ENCODE measurements around the gene ZNF236.

- TF ChIP-seq, protein P1, sequence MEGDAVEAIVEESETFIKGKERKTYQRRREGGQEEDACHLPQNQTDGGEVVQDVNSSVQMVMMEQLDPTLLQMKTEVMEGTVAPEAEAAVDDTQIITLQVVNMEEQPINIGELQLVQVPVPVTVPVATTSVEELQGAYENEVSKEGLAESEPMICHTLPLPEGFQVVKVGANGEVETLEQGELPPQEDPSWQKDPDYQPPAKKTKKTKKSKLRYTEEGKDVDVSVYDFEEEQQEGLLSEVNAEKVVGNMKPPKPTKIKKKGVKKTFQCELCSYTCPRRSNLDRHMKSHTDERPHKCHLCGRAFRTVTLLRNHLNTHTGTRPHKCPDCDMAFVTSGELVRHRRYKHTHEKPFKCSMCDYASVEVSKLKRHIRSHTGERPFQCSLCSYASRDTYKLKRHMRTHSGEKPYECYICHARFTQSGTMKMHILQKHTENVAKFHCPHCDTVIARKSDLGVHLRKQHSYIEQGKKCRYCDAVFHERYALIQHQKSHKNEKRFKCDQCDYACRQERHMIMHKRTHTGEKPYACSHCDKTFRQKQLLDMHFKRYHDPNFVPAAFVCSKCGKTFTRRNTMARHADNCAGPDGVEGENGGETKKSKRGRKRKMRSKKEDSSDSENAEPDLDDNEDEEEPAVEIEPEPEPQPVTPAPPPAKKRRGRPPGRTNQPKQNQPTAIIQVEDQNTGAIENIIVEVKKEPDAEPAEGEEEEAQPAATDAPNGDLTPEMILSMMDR (IDR thresholded peaks at IDR 0.05; ENCODE audit: insufficient read depth, low read length, poor library complexity, severe bottlenecking) = peak; percentile 31
- no peak for TF ChIP-seq EZH2phosphoT487 (conservative IDR thresholded peaks at IDR 0.05; ENCODE audit: low read length)
These were observed 1.2 kb downstream of the ZNF236 start for GRCh38 chr18:76823587-76824011.

Data from SU-DHL-6 (cell line).